ENCODE results near the gene STEEP1. TPM values are rescaled to one million over a fixed set of nuclear protein-coding genes. Genes with fewer than 3 reads are reported as not detected.
A peak's percentile ranks its signal among the peaks of the same experiment; 100 is the strongest.

STEEP1 gene
- 35.9 and 40.7 TPM in 2 replicates for polyA plus RNA-seq (2011; rRNA removed)
- 14.7 and 16.5 TPM in 2 replicates for polyA plus RNA-seq (2012; cell fraction: cytosol; rRNA removed)
- 10.9 and 17.3 TPM in 2 replicates for polyA plus RNA-seq (2012; cell fraction: nucleus; rRNA removed)
- polyA plus RNA-seq (2017; fragmentation: RNase III; extraction: RNeasy Plus Mini Kit Qiagen cat#74134 plus additional on column Dnase treatment), result 36.6 to 37.8 TPM (median 37.3 TPM) in 3 replicates
- 21.8 and 28.7 TPM in 2 replicates for polyA minus RNA-seq (2011; rRNA and poly(A)+ RNA removed)

DNA sequence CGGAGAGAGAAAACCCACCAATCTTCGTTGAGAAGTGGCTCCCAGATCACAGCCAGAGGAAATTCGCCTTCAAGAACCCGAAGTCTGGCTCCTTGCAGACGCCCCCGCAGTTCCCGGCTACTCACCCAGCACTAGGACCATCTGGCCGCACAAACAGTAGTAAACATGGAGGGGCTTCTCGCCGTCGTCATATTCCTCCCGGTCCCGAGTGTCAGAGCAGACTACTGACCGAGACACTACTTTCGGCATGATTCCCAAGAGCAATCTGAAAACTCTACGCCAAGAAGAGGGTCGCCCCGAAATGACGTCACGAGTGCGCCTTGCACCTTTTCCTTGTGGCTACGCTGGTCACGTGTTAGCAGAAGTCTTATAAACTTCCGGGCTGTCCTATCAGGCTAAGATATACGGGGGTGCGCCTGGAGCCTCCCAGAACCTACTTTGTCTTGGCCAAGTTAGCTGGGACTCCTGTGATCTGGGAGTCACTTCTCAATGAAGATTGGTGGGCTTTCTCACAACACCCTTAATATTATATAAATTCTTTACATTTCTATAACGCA lies at the start of gene STEEP1:
STEEP1 (minus strand) TSS at position 303 of the 557 bp plus-strand sequence; CDS start at position 249, 54 bp downstream.
- FAIRE-seq, result peak; percentile 98
- peak; percentile 89 to 96 for DNase-seq (ENCODE audit: low read depth in 1 of 2, low spot score in 1 of 2)
- Histone ChIP-seq H3K27ac (peak within 1 kb of the TSS; percentile 71 to 88), H3K4me1 (0 out of 3 replicates have a peak, but pooled peaks cover 3% of the 10 kb centered on the region), H3K4me2 (peak within 1 kb of the TSS; percentile 89), H3K4me3 (peak within 1 kb of the TSS; percentile 63), H3K9me3 (no peaks in the 10 kb centered on the region)
- ChIA-PET CTCF (interaction anchor here (2.2 kb wide), 1 partner anchor 8 kb away, joined by 6 read pairs; no protein-coding TSS in a partner anchor), POLR2A (interaction anchor here (0.7 to 1.1 kb wide), 4 partner anchors 9 to 41 kb away, joined by 3 to 6 read pairs (median 4); partner anchors contain the start of gene NKRF)
- WGBS (ENCODE audit: missing lambda C conversion rate), result 0% methylated on average over 9 of the region's 27 CpGs
- ATAC-seq, result peak; percentile 98 to 100
- TF ChIP-seq FOSB (CRISPR knock-in tag; IDR thresholded peaks at IDR 0.05) (no peak), NFE2L2 (conservative IDR thresholded peaks at IDR 0.05; ENCODE audit: low read length) (no peak), SMC3 (IDR thresholded peaks at IDR 0.05) (no peak), RNF2 (IDR thresholded peaks at IDR 0.05; ENCODE audit: borderline replicate concordance, low read depth) (no peak), MAFK (IDR thresholded peaks at IDR 0.05; ENCODE audit: partially characterized antibody) (no peak), ESRRA (IDR thresholded peaks at IDR 0.05; ENCODE audit: borderline replicate concordance, low read length) (no peak), HDAC2 (IDR thresholded peaks at IDR 0.05) (no peak), ATOH8 (CRISPR knock-in tag; IDR thresholded peaks at IDR 0.05; ENCODE audit: low read depth) (no peak), CTCF (IDR thresholded peaks at IDR 0.05) (no peak), POLR2AphosphoS2 (conservative IDR thresholded peaks at IDR 0.05; ENCODE audit: low read length) (no peak), RCOR1 (IDR thresholded peaks at IDR 0.05; ENCODE audit: low read depth, low read length) (no peak), SREBF2 (IDR thresholded peaks at IDR 0.05) (no peak), POLR2A (IDR thresholded peaks at IDR 0.05; ENCODE audit: low read length) (peak; percentile 51), HOXA7 (CRISPR knock-in tag; IDR thresholded peaks at IDR 0.05) (no peak), ZFP36 (IDR thresholded peaks at IDR 0.05; ENCODE audit: borderline replicate concordance, partially characterized antibody) (no peak), FOXS1 (CRISPR knock-in tag; IDR thresholded peaks at IDR 0.05) (no peak), CBX2 (IDR thresholded peaks at IDR 0.05; ENCODE audit: borderline replicate concordance, low read depth) (no peak), BCL3 (IDR thresholded peaks at IDR 0.05) (no peak), ZC3H11A (IDR thresholded peaks at IDR 0.05) (no peak), NPAS2 (CRISPR knock-in tag; IDR thresholded peaks at IDR 0.05; ENCODE audit: borderline replicate concordance) (no peak), FOSL2 (IDR thresholded peaks at IDR 0.05) (no peak), FOSL2 (CRISPR knock-in tag; IDR thresholded peaks at IDR 0.05) (peak; percentile 35; the same call in 1 of the 2 replicates), HOXB13 (CRISPR knock-in tag; IDR thresholded peaks at IDR 0.05; ENCODE audit: low read depth) (no peak), EHF (CRISPR knock-in tag; IDR thresholded peaks at IDR 0.05) (no peak), EHMT2 (IDR thresholded peaks at IDR 0.05; ENCODE audit: low read depth) (no peak), JUN (IDR thresholded peaks at IDR 0.05) (peak in 1 of 2 experiments; percentile 46; a peak in 2 of 5 replicates), CBX8 (IDR thresholded peaks at IDR 0.05) (no peak), RAD21 (conservative IDR thresholded peaks at IDR 0.05 in 1 of 2, IDR thresholded peaks at IDR 0.05 in 1 of 2) (no peak), TFCP2L1 (CRISPR knock-in tag; IDR thresholded peaks at IDR 0.05) (no peak), KDM1A (IDR thresholded peaks at IDR 0.05; ENCODE audit: low read depth) (no peak), BHLHE40 (IDR thresholded peaks at IDR 0.05; ENCODE audit: low read depth, low read length) (peak; percentile 54; the same call in 1 of the 2 replicates), CEBPB (IDR thresholded peaks at IDR 0.05) (no peak), RFX5 (IDR thresholded peaks at IDR 0.05) (no peak), GATA3 (IDR thresholded peaks at IDR 0.05; ENCODE audit: borderline replicate concordance) (peak; percentile 47; the same call in 1 of the 2 replicates), KDM5A (IDR thresholded peaks at IDR 0.05) (peak; percentile 83), EP300 (IDR thresholded peaks at IDR 0.05) (no peak), PBX3 (IDR thresholded peaks at IDR 0.05) (no peak)
- TF ChIP-seq, protein P1, sequence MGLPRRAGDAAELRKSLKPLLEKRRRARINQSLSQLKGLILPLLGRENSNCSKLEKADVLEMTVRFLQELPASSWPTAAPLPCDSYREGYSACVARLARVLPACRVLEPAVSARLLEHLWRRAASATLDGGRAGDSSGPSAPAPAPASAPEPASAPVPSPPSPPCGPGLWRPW (IDR thresholded peaks at IDR 0.05), result no peak
- TF ChIP-seq, protein P2, sequence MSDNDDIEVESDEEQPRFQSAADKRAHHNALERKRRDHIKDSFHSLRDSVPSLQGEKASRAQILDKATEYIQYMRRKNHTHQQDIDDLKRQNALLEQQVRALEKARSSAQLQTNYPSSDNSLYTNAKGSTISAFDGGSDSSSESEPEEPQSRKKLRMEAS (IDR thresholded peaks at IDR 0.05), result peak; percentile 88
